Caco-2 (cell line): ENCODE data around the gene MYO15A. TPM values are rescaled to one million over a fixed set of nuclear protein-coding genes. Genes with fewer than 3 reads are reported as not detected.
A peak's percentile ranks its signal among the peaks of the same experiment; 100 is the strongest.

ENCODE experiments used
- BruUV-seq: library from RNA; stranded (reverse); fragments of 400-500 nt; replicated peaks from 2 replicates; lab custom pipeline; 2021; lab: Mats Ljungman, UMichigan
- CTCF ChIA-PET: fragments of 300-600 bp; sonication (Branson Sonifier 250); formaldehyde crosslinking; loops from one replicate; lab custom pipeline; 2022; ENCODE audit warnings: antibody characterized with exemption; lab: Charles Lee
- POLR2A ChIA-PET: fragments of 300-600 bp; sonication (Branson Sonifier 250); formaldehyde crosslinking; loops from one replicate; lab custom pipeline; 2022; ENCODE audit warnings: antibody characterized with exemption; lab: Charles Lee
- DNase-seq, 2 experiments: peaks; one replicate each; pipeline versions ENCODE4 v3.0.0 to v3.0.0-alpha.2; 2020 to 2022
- H3K27me3 ChIP-seq: replicated peaks from 2 replicates; pipeline ENCODE4 v1.6.0; 2011; ENCODE audit warnings: low read length; ENCODE audit not compliant: control insufficient read depth, insufficient read depth
- H3K36me3 ChIP-seq: 2 replicates; pipeline ENCODE4 v1.5.1; 2011; ENCODE audit warnings: low read length; ENCODE audit not compliant: control insufficient read depth, insufficient read depth
- H3K4me1 ChIP-seq: fragments of 250-450 bp; sonication (Bioruptor Pico); 2 replicates; pipeline ENCODE4 v1.5.1; 2020; ENCODE audit warnings: mild to moderate bottlenecking
- H3K4me3 ChIP-seq: 2 replicates; pipeline ENCODE4 v1.5.1; 2011; ENCODE audit warnings: low read depth, mild to moderate bottlenecking, control low read depth, low read length
- H3K9me3 ChIP-seq: fragments of 250-450 bp; sonication (Bioruptor Pico); 2 replicates; pipeline ENCODE4 v1.5.1; 2020; ENCODE audit warnings: mild to moderate bottlenecking, moderate library complexity
- H3K27ac Mint-ChIP-seq: one replicate; pipeline ENCODE4 v1.8.0; 2022; ENCODE audit warnings: mixed read lengths; ENCODE audit not compliant: unreplicated experiment
- H3K27me3 Mint-ChIP-seq: one replicate; pipeline ENCODE4 v1.8.0; 2022; ENCODE audit warnings: mixed read lengths; ENCODE audit not compliant: insufficient read depth, unreplicated experiment
- H3K36me3 Mint-ChIP-seq: one replicate; pipeline ENCODE4 v1.8.0; 2022; ENCODE audit warnings: mild to moderate bottlenecking, mixed read lengths; ENCODE audit not compliant: insufficient read depth, unreplicated experiment
- H3K4me1 Mint-ChIP-seq: one replicate; pipeline ENCODE4 v1.8.0; 2022; ENCODE audit warnings: low read depth, mixed read lengths; ENCODE audit not compliant: unreplicated experiment
- H3K4me3 Mint-ChIP-seq: one replicate; pipeline ENCODE4 v1.8.0; 2022; ENCODE audit warnings: mild to moderate bottlenecking, moderate library complexity, mixed read lengths; ENCODE audit not compliant: unreplicated experiment
- H3K9me3 Mint-ChIP-seq: one replicate; pipeline ENCODE4 v1.8.0; 2022; ENCODE audit warnings: mixed read lengths; ENCODE audit not compliant: unreplicated experiment
- intact Hi-C: fragments of 100-400 bp; cut with micrococcal nuclease; formaldehyde crosslinking; loops from one replicate; pipeline ENCODE4 v1.10.0; 2022; ENCODE audit not compliant: unreplicated experiment
- total RNA-seq: library from RNA; stranded (reverse); gene quantifications from 2 replicates; pipeline ENCODE4 v1.2.3, GENCODE V29; 2022
- TF ChIP-seq, protein P1 (sequence below), 2 experiments: fragments of 200-600 bp in 1 of 2; IDR thresholded peaks; 1 replicate in 1 of 2; 2 replicates in 1 of 2; pipeline versions ENCODE4 v1.5.1 to v1.8.0; 2011 to 2022; ENCODE audit warnings: antibody characterized with exemption in 1 of 2, control low read depth in 1 of 2, inconsistent platforms in 1 of 2, low read depth in 1 of 2, low read length in 1 of 2, mild to moderate bottlenecking in 1 of 2, moderate library complexity in 1 of 2; ENCODE audit not compliant: insufficient read depth in 1 of 2, severe bottlenecking in 1 of 2, unreplicated experiment in 1 of 2

MYO15A gene
- total RNA-seq, 1 experiment from 2014 or later, result not detected

DNA sequence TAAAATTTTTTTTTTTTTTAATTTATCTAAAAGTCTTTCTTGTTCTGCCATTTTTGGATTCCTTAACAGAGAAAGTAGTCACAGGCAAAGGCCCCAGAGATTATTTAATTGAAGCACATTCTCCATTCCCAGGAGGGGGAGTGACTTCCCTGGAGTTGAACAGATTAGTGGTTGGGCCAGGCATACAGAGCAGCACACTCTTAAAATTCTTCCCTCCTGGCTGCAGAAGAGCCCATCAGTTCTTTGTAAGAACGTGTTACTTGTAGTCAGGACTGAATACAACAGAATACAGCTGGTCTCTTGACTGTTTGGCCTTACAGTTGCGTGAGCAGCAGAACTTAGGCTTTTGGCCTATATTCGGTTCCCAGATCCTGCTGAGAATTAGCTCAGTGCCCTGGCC is 76.8 kb downstream of the MYO15A start:
- Mint-ChIP-seq H3K27ac (peak overlapping the region; percentile 98), H3K9me3 (no peaks in the 10 kb centered on the region), H3K4me1 (peaks cover 26% of the 10 kb centered on the region), H3K36me3 (peaks cover 55% of the 10 kb centered on the region), H3K27me3 (no peaks in the 10 kb centered on the region), H3K4me3 (peak overlapping the region; percentile 85)
- H3K4me1 ChIP-seq, result peaks cover 37% of the 10 kb centered on the region
- TF ChIP-seq, protein P1, sequence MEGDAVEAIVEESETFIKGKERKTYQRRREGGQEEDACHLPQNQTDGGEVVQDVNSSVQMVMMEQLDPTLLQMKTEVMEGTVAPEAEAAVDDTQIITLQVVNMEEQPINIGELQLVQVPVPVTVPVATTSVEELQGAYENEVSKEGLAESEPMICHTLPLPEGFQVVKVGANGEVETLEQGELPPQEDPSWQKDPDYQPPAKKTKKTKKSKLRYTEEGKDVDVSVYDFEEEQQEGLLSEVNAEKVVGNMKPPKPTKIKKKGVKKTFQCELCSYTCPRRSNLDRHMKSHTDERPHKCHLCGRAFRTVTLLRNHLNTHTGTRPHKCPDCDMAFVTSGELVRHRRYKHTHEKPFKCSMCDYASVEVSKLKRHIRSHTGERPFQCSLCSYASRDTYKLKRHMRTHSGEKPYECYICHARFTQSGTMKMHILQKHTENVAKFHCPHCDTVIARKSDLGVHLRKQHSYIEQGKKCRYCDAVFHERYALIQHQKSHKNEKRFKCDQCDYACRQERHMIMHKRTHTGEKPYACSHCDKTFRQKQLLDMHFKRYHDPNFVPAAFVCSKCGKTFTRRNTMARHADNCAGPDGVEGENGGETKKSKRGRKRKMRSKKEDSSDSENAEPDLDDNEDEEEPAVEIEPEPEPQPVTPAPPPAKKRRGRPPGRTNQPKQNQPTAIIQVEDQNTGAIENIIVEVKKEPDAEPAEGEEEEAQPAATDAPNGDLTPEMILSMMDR (IDR thresholded peaks at IDR 0.05; ENCODE audit: insufficient read depth in 1 of 2, low read depth in 1 of 2, low read length in 1 of 2, severe bottlenecking in 1 of 2, unreplicated experiment in 1 of 2), result no peak
- DNase-seq, result no peak
- no peaks in the 10 kb centered on the region for H3K9me3 ChIP-seq
- intact Hi-C loops, result loop anchor here (2.0 kb wide), 1 partner anchor 129 kb away; the partner anchor contains the start of genes SMCR8 and TOP3A
- no peaks in the 10 kb centered on the region for H3K27me3 ChIP-seq
- H3K36me3 ChIP-seq, result peaks cover 13% of the 10 kb centered on the region
- ChIA-PET CTCF (no interaction called here), POLR2A (no interaction called here)
- H3K4me3 ChIP-seq, result peak overlapping the region; percentile 75
- BruUV-seq, result TSS peak; percentile 42

GRCh38 chr17:18185832-18186626 is 77.5 kb downstream of the MYO15A start:
- ChIA-PET CTCF (no interaction called here), POLR2A (no interaction called here)
- intact Hi-C loops, result loop anchor here (2.0 kb wide), 1 partner anchor 129 kb away; the partner anchor contains the start of genes SMCR8 and TOP3A
- Histone ChIP-seq H3K9me3 (no peaks in the 10 kb centered on the region), H3K4me3 (peak overlapping the region; percentile 75), H3K36me3 (peaks cover 13% of the 10 kb centered on the region), H3K27me3 (no peaks in the 10 kb centered on the region), H3K4me1 (peaks cover 37% of the 10 kb centered on the region)
- Mint-ChIP-seq H3K4me3 (peak overlapping the region; percentile 85), H3K9me3 (no peaks in the 10 kb centered on the region), H3K36me3 (peaks cover 62% of the 10 kb centered on the region), H3K4me1 (peaks cover 26% of the 10 kb centered on the region), H3K27ac (peak overlapping the region; percentile 23), H3K27me3 (no peaks in the 10 kb centered on the region)
- TF ChIP-seq, protein P1 (IDR thresholded peaks at IDR 0.05; ENCODE audit: insufficient read depth in 1 of 2, low read depth in 1 of 2, low read length in 1 of 2, severe bottlenecking in 1 of 2, unreplicated experiment in 1 of 2), result no peak
- no TSS peak for BruUV-seq
- no peak for DNase-seq

DNA sequence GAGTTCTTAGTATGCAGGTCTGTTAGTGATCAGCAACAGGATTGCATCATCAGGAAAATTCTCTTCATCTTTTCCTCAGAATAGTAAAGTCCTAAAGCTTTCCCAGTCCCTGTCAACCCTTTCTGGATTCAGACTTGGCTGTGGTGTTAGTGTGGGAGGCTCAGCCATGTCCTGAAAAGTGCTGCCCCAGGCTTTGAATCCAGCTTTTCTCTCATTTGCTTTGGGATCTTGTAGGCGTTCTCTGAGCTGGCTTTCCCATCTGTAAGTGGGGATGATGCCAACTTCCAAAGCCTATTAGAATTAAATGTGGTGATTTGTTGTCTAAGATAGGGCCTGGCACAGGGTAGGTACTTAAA is 78.0 kb downstream of the MYO15A start:
- DNase-seq, result no peak
- H3K9me3 Mint-ChIP-seq, result no peaks in the 10 kb centered on the region
- H3K4me1 Mint-ChIP-seq, result peaks cover 26% of the 10 kb centered on the region
- POLR2A ChIA-PET, result no interaction called here
- Histone ChIP-seq H3K9me3 (no peaks in the 10 kb centered on the region), H3K36me3 (peaks cover 13% of the 10 kb centered on the region), H3K4me1 (peaks cover 37% of the 10 kb centered on the region), H3K4me3 (peak overlapping the region; percentile 75; the same call in 1 of the 2 replicates), H3K27me3 (no peaks in the 10 kb centered on the region)
- H3K27ac Mint-ChIP-seq, result peak overlapping the region; percentile 23
- intact Hi-C loops, result no loop called here
- TF ChIP-seq, protein P1 (IDR thresholded peaks at IDR 0.05; ENCODE audit: insufficient read depth in 1 of 2, low read depth in 1 of 2, low read length in 1 of 2, severe bottlenecking in 1 of 2, unreplicated experiment in 1 of 2), result no peak
- CTCF ChIA-PET, result no interaction called here
- peaks cover 66% of the 10 kb centered on the region for H3K36me3 Mint-ChIP-seq
- peak overlapping the region; percentile 85 for H3K4me3 Mint-ChIP-seq
- H3K27me3 Mint-ChIP-seq, result no peaks in the 10 kb centered on the region
- no TSS peak for BruUV-seq
